ENCODE measurements around the gene DKKL1.
A peak's percentile ranks its signal among the peaks of the same experiment; 100 is the strongest.

DKKL1 gene

DNA sequence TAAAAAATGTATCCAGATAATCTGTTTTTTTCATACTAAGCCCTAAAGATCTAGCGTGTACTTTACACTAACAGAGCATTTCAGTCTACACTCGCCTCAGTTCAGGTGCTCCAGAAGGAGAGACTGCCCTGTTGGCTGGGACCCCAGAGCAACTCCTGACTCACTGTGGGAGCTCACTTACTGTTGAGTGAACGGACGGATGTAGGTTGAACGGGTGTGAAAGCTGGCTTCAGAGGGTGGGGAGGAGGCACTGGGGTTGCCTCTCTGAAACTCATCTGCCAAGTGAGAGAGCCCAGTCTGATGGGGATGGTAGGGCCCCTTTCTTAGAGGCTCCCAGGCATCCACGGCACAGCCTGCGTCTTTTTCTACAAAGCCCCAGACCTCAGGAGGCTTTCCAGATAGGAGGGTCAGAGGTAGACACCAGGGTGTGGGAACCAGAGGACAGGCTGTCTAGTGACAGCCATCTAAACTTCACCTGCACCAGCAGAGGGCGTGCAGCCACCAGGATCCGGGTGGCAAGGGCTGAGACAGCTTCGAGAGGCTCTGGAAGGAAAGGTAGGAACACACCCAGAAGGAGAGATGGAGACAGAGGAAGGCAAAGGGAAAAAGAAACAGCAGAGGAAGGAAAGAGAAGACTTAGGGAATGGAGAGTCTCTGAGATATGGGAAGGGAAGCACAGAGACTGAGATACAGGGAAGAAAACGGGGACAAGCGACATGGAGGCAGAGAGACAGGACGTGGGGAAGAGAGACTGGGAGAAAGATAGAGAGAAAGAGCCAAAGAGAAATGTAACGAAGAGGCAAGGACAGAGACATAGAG, 28.1 kb downstream of the DKKL1 start:
- peak in 52 of 58 donors; percentile 3 to 81 (median 40) for DNase-seq

GRCh38 chr19:49393881-49394280, 30.2 kb downstream of the DKKL1 start:
- no peak for DNase-seq

DNA sequence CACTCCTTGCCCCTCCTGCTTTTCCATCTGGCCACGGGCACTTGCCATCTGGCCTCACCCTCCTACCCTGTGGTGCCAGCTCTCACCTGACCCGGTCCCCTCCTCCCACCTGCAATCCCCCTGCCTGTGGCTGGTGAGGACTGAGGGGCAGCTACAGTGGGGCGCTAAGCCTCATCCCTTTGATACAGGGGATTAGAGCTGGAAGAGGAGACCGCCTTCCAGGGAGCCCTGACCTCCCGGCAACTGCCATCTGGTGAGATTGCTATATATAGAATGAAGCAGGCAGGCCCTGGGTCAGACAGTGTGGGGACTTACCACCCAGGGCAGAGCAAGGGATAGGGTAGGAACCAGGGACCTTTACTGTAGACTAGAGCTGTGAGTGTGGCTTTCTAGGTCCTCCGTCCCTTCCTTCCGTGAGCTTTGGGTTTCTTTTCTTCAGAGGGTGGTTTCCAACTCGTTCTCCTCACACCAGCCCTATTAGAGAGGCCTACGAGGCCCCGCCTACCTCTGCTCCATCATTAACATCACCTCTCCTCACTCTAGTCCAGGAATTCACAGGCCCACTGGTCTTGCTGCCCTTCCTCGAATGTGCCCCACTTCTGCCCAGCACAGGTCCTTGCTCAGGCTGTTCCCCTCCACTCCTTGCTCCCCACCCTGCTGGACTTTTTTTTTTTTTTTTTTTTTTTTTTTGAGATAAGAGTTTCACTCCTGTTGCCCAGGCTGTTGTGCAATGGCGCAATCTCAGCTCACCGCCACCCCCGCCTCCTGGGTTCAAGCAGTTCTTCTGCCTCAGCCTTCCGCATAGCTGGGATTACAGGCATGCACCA, 32.1 kb downstream of the DKKL1 start:
- no peak for DNase-seq

DNA sequence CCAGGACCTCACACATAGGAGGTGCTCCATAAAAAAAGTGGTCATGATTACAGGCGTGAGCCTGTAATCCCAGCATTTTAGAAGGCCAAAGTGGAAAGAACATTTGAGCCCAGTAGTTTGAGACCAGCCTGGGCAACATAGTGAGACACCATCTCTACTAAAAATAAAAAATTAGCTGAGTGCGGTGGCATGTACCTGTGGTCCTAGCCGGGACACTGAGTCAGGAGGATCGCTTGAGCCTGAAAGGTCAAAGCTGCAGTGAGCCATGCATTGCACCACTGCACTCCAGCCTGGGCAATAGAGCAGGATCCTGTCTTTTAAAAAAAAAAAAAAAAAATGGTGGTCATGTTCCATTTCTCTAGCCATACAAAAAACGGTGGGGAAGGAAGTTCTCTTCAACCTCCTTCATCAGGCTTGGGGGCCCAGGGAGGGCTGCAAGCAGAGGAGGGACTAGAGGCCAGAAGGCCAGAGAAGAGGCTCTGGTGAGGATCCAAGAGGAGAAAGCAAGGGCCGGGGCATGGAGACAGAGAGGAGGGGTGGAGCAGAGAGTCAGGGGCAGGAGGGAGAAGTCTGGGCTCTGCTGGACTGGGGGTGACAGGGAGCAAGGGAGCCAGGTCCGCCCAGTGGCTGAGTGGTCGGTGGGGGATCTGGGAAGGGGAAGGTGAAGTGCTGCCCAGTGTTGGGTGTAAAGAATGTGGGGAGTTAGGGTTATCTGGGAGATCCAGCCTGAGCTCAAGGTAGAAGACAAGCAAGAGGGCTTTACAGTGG, 33.2 kb downstream of the DKKL1 start:
- DNase-seq = no peak

GRCh38 chr19:49398001-49398615, 34.4 kb downstream of the DKKL1 start:
- DNase-seq = no peak

DNA sequence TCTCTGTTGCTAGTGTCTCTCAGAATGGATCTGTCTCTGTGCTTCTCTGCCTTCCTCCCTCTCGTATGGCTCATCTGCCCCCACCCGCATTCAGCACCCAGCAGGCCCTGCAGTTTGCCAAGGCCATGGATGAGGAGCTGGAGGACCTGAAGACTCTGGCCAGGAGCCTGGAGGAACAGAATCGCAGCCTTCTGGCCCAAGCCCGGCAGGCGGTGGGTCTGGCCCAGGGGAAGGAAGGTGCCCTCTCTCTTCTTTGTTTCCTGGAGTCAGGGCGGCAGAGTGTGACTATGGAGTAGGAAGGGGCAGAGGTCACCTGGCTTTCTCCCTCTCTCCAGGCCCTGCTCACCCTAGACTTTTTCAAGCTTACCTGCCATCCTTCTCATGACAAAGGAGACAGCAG, 35.3 kb downstream of the DKKL1 start:
- DNase-seq = no peak

DNA sequence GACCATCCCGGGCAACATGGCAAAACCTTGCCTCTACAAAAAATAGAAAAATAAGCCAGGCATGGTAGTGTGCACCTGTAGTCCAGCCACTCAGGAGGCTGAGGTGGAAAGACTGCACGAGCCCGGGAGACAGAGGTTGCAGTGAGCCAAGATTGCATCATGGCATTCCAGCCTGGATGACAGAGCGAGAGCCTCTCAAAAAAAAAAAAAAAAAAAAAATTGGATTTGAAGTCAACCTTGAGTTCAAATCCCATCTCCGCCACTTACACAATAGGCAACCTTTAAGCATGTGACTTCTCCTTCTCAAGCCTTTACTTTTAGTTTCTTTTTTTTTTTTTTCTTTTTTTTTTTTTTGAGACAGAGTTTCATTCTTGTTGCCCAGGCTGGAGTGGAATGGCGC, 36.4 kb downstream of the DKKL1 start:
- DNase-seq = no peak

- no peak for DNase-seq
These were observed 39.9 kb downstream of the DKKL1 start for GRCh38 chr19:49403404-49404187.

DNA sequence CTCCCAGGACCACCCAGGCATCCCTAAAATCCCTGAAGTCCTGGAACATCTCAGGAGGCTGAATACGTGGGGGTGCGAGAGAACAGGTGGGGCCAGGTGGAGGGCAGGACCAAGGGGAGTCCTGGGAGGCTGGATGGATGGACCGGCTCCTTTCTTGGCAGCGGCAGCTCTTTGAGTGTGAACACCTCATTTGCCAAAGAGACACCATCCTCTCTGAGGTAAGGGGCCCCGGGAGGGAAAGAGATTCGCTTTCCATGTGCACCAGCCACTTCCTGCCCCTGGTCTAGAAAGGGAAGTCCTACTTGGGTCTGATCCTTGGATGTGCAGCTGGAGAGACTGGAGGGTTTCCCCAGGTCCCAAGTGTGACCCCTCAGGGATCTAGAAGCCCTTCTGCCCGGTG, 43.4 kb downstream of the DKKL1 start:
- DNase-seq = no peak

GRCh38 chr19:49407482-49408015, 43.9 kb downstream of the DKKL1 start:
- no peak for DNase-seq

- no peak for DNase-seq
These were observed 45.3 kb downstream of the DKKL1 start for GRCh38 chr19:49408816-49409440.

GRCh38 chr19:49409441-49410029, 45.9 kb downstream of the DKKL1 start:
- no peak for DNase-seq

DNA sequence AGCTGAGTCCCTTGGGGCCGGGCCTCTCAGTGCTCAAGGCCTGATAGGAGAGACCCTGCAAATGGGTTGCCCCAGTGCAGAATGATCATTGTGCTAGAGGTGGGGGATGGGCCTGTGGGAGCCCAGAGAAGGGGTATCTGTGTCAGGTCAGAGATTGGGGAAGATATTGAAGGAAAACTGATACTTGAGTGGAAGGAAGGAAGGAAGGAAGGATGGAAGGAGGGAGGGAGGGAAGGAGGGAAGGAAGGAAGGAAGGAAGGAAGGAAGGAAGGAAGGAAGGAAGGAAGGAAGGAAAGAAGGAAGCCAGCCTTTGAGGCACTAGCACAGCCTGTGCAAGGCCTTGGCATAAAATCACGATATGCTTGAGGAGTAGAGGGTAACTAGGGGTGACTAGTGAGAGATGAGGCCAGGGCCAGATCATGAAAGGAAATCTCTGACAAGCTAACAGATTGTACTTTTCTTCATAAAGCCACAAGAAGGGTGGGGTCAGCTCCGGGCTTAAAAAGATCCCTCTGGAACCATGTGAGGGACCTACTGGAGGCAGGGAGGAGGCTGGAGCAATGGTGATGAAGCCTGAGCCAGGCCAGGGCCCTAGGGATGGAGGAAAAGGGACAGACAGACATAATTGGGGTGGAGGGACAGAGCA, 48.1 kb downstream of the DKKL1 start:
- DNase-seq = no peak

- DNase-seq = no peak
These were observed 49.7 kb downstream of the DKKL1 start for GRCh38 chr19:49413348-49413747.

GRCh38 chr19:49414256-49414655, 50.6 kb downstream of the DKKL1 start:
- no peak for DNase-seq

DNA sequence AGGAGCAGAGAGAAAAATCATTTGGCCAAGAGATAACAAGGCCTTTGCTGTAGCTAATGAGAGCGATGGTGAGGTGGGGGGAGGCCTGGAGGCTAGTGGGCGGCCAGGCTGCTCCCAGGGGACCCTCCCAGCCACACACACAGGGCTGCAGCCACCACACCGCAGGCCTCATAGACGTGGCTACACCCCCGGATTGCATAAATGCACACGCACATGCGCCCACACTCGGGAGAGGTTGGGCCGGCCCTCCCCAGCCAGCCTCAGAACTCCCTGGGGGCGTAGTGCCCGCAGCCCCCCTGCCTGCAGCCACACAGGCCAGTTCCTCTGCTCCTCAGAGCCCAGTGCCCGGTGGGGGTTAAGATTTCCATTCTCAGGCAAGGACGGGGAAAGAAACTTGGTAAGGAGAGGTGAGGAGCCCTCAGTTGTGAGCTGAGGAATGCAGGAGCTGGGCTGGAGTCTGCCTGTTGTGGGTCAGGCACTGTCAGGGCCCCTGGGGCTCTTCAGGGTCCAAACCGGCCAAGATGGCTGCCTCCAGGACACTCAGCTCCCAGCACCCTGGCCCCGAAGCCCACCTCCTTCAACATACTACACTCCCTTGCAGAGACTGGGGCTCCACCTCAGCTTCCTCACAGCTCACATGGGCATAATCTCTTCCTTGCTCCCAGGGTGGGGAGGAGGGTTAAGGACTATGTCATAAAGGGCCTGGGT, 51.6 kb downstream of the DKKL1 start:
- peak in 1 of 58 donors; percentile 11 for DNase-seq

DNA sequence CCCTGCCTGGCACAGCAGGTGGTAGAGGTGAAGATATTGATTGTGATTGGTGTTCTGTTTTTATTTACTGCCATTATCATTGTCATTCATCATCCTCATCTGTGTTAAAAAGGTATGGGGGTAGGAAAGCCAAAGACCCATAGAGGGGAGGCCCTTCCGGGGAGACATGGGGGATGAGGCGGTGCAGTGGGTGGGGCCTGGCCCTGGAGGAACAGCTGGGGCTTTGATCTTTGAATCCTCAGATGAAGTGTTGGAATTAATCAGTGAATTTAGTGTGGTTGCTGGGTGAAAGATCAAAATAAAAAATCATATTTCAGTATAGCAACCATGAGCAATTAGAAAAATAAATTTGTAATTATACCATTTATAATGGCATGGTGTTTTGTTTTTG, 52.1 kb downstream of the DKKL1 start:
- no peak for DNase-seq

- no peak for DNase-seq
These were observed 53.4 kb downstream of the DKKL1 start for GRCh38 chr19:49417088-49417487.

All from anterior cingulate cortex (tissue), 58 donors.